HepG2 (cell line): ENCODE results near the gene ESYT2. TPM values are rescaled to one million over a fixed set of nuclear protein-coding genes. Genes with fewer than 3 reads are reported as not detected.

Source experiments
- ATAC-seq: fragments of 200-7000 bp; cut with Tn5 transposase; 3 replicates; pipeline ENCODE4 v1.9.1; 2020; ENCODE audit warnings: mild to moderate bottlenecking, moderate library complexity
- BruUV-seq: library from RNA; stranded (reverse); fragments of 400-500 nt; replicated peaks from 2 replicates; lab custom pipeline; 2021; lab: Mats Ljungman, UMichigan
- CTCF ChIA-PET: fragments of 300-600 bp; formaldehyde crosslinking; extraction: SDS; loops from one replicate; lab custom pipeline; 2021; ENCODE audit warnings: low total read pairs, inconsistent platforms, low intra/inter-chr PET ratio; lab: Yijun Ruan, JAX
- POLR2A ChIA-PET: fragments of 350-600 bp; sonication (Branson Sonifier 250); formaldehyde crosslinking; loops from one replicate; lab custom pipeline; 2020; ENCODE audit warnings: antibody characterized with exemption, inconsistent platforms; lab: Yijun Ruan, JAX
- DNase-seq: peaks from one replicate; pipeline ENCODE4 v3.0.0-alpha.2; 2015; ENCODE audit warnings: low spot score
- FAIRE-seq: peaks from 3 replicates; lab custom pipeline; 2011; peaks lifted over from hg19 to GRCh38; lab: Jason Lieb, UNC
- H2AFZ ChIP-seq: one replicate; pipeline ENCODE4 v1.6.1; 2011; ENCODE audit warnings: low read length, inconsistent platforms
- H3K27ac ChIP-seq: fragments of 300-600 bp; 3 replicates; pipeline ENCODE4 v1.8.0; 2011; ENCODE audit warnings: mixed run types, mild to moderate bottlenecking, mixed read lengths, low read length, inconsistent platforms; ENCODE audit not compliant: insufficient read depth; ENCODE audit errors: extremely low read length
- H3K27me3 ChIP-seq, 2 experiments: fragments of 200-600 bp in 1 of 2; 2 replicates in 1 of 2; 3 replicates in 1 of 2; pipeline versions ENCODE4 v1.6.0 to v1.8.0; 2011; ENCODE audit warnings: low read length in 2 of 2, mild to moderate bottlenecking in 2 of 2, moderate library complexity in 2 of 2, inconsistent platforms in 1 of 2; ENCODE audit not compliant: insufficient read depth in 2 of 2, control insufficient read depth in 1 of 2
- H3K36me3 ChIP-seq, 2 experiments: fragments of 200-600 bp in 1 of 2; replicated peaks in 1 of 2; 2 replicates in 1 of 2; 3 replicates in 1 of 2; pipeline versions ENCODE4 v1.5.1 to v1.8.0; 2011; ENCODE audit warnings: low read length in 2 of 2, inconsistent platforms in 1 of 2; ENCODE audit not compliant: insufficient read depth in 2 of 2, control insufficient read depth in 1 of 2
- H3K4me1 ChIP-seq: 2 replicates; pipeline ENCODE4 v1.5.1; 2012; ENCODE audit warnings: low read length, inconsistent platforms; ENCODE audit not compliant: insufficient read depth
- H3K4me2 ChIP-seq: 2 replicates; pipeline ENCODE4 v1.6.0; 2011; ENCODE audit warnings: low read depth, low read length, inconsistent platforms
- H3K4me3 ChIP-seq, 3 experiments: fragments of 200-600 bp in 1 of 3; sonication (generic), shearing (Covaris generic) in 1 of 3; replicated peaks in 1 of 3; 2 replicates each; pipeline ENCODE4 v1.5.1; 2011 to 2016; ENCODE audit warnings: low read length in 3 of 3, inconsistent platforms in 2 of 3, low read depth in 2 of 3, mild to moderate bottlenecking in 2 of 3, control low read depth in 1 of 3, mixed read lengths in 1 of 3; ENCODE audit not compliant: insufficient read depth in 1 of 3
- H3K79me2 ChIP-seq: one replicate; pipeline ENCODE4 v1.6.1; 2011; ENCODE audit warnings: low read length, inconsistent platforms; ENCODE audit not compliant: insufficient read depth
- H3K9ac ChIP-seq: 2 replicates; pipeline ENCODE4 v1.6.0; 2011; ENCODE audit warnings: mild to moderate bottlenecking, low read depth, low read length, inconsistent platforms; ENCODE audit not compliant: insufficient read depth
- H3K9me3 ChIP-seq: 2 replicates; pipeline ENCODE4 v1.5.1; 2012; ENCODE audit warnings: mild to moderate bottlenecking, low read length
- H4K20me1 ChIP-seq: 2 replicates; pipeline ENCODE4 v1.6.0; 2011; ENCODE audit warnings: inconsistent platforms, mild to moderate bottlenecking, low read length, moderate library complexity; ENCODE audit not compliant: insufficient read depth
- BATF2 ChIP-seq: sonication (generic); formaldehyde crosslinking; IDR thresholded peaks from 2 replicates; pipeline ENCODE4 v1.8.0; 2022; ENCODE audit warnings: mild to moderate bottlenecking, missing genetic modification reagents, moderate library complexity
- CAMTA2 ChIP-seq: sonication (generic); formaldehyde crosslinking; IDR thresholded peaks from 2 replicates; pipeline ENCODE4 v1.4.0; 2020; ENCODE audit warnings: mild to moderate bottlenecking, missing genetic modification reagents, borderline replicate concordance
- DNMT1 ChIP-seq: sonication (generic); formaldehyde crosslinking; IDR thresholded peaks from 2 replicates; pipeline ENCODE4 v1.5.1; 2020; ENCODE audit warnings: mild to moderate bottlenecking, missing genetic modification reagents
- GFI1 ChIP-seq: sonication (generic); formaldehyde crosslinking; IDR thresholded peaks from 2 replicates; pipeline ENCODE4 v1.5.0; 2020; ENCODE audit warnings: missing genetic modification reagents, mild to moderate bottlenecking, borderline replicate concordance
- HNRNPL ChIP-seq: fragments of 200-400 bp; formaldehyde crosslinking; IDR thresholded peaks from 2 replicates; pipeline ENCODE4 v1.6.1; 2017; ENCODE audit warnings: mild to moderate bottlenecking, low read depth, low read length
- KIAA2018 ChIP-seq: sonication (generic); formaldehyde crosslinking; IDR thresholded peaks from 2 replicates; pipeline ENCODE4 v1.5.0; 2020; ENCODE audit warnings: mild to moderate bottlenecking, missing genetic modification reagents, borderline replicate concordance
- ZBTB3 ChIP-seq: sonication (generic); formaldehyde crosslinking; IDR thresholded peaks from 2 replicates; pipeline ENCODE4 v1.4.0; 2020; ENCODE audit warnings: low read depth, mild to moderate bottlenecking, moderate library complexity, missing genetic modification reagents, borderline replicate concordance
- ZNF121 ChIP-seq: sonication (generic); formaldehyde crosslinking; IDR thresholded peaks from 2 replicates; pipeline ENCODE4 v1.5.0; 2020; ENCODE audit warnings: mild to moderate bottlenecking, missing genetic modification reagents
- ZNF20 ChIP-seq: sonication (generic); formaldehyde crosslinking; IDR thresholded peaks from 2 replicates; pipeline ENCODE4 v1.4.0; 2020; ENCODE audit warnings: mild to moderate bottlenecking, moderate library complexity, missing genetic modification reagents
- ZNF282 ChIP-seq: fragments of 450-650 bp; IDR thresholded peaks from 2 replicates; pipeline ENCODE4 v1.6.1; 2018; ENCODE audit not compliant: partially characterized antibody
- ZNF577 ChIP-seq: sonication (generic); formaldehyde crosslinking; IDR thresholded peaks from 2 replicates; pipeline ENCODE4 v1.4.0; 2020; ENCODE audit warnings: mild to moderate bottlenecking, low read depth, missing genetic modification reagents, borderline replicate concordance
- WGBS: methylation state at CpG from one replicate; pipeline ENCODE4 v1.1.6; 2017; ENCODE audit warnings: low lambda C conversion rate; 5-methylcytosine and 5-hydroxymethylcytosine counted together
- in situ Hi-C: cut with HindIII; loops from 2 replicates; pipeline ENCODE4 v1.10.0; 2017; ENCODE audit warnings: low pct_unique_long_range_greater_than_20kb; ENCODE audit not compliant: extremely low pct_ligation_motif_present
- intact Hi-C: fragments of 100-400 bp; cut with micrococcal nuclease; formaldehyde crosslinking; loops from one replicate; pipeline ENCODE4 v1.10.0; 2022; ENCODE audit not compliant: unreplicated experiment
- polyA plus RNA-seq, 8 experiments: library from polyadenylated mRNA; depleted of rRNA in 3 of 8; stranded (reverse) in 7 of 8; unstranded in 1 of 8; fragments of >200 nt; fragmentation: Illumina TruSeq in 4 of 8; extraction: Trizol in 4 of 8; gene quantifications; 2 replicates each; pipeline versions ENCODE4 v1.2.1 to v1.2.3, GENCODE V29; 2011 to 2016; ENCODE audit warnings: low read depth in 4 of 8, missing spikeins in 1 of 8, mixed read lengths in 1 of 8; ENCODE audit not compliant: insufficient read depth in 1 of 8
- total RNA-seq, 5 experiments: library from RNA; depleted of rRNA; stranded (reverse); fragments of >200 nt; fragmentation: Illumina TruSeq; extraction: Trizol; gene quantifications; 2 replicates each; pipeline ENCODE4 v1.2.3, GENCODE V29; 2016; ENCODE audit warnings: low read depth in 1 of 5

Gene ESYT2
- total and polyA plus RNA-seq, 2 of the 13 experiments (the other 11 are each of a cell fraction or from before 2014, with no cell fraction given) = 28.5 to 37.3 TPM

- BruUV-seq = no TSS peak
- H3K9ac ChIP-seq = no peak overlapping the region
- in situ Hi-C loops (no loop called here), intact Hi-C loops (no loop called here)
- ChIA-PET POLR2A (no interaction called here), CTCF (no interaction called here)
- H3K4me1 ChIP-seq = peaks cover 40% of the 10 kb centered on the region
- H3K27me3 ChIP-seq = no peaks in the 10 kb centered on the region
- H3K27ac ChIP-seq = no peak overlapping the region
- no peaks in the 10 kb centered on the region for H4K20me1 ChIP-seq
- H3K4me3 ChIP-seq = no peak overlapping the region
- no peak for DNase-seq
- H3K9me3 ChIP-seq = no peaks in the 10 kb centered on the region
- TF ChIP-seq ZNF577 (CRISPR knock-in tag) (no peak), BATF2 (CRISPR knock-in tag) (no peak), KIAA2018 (CRISPR knock-in tag) (no peak), ZNF121 (no peak), CAMTA2 (CRISPR knock-in tag) (no peak), ZNF20 (CRISPR knock-in tag) (no peak), ZBTB3 (no peak), HNRNPL (no peak), GFI1 (CRISPR knock-in tag) (no peak), ZNF282 (no peak), DNMT1 (CRISPR knock-in tag) (no peak)
- no peak for ATAC-seq
- H2AFZ ChIP-seq = no peak overlapping the region
- 90% methylated on average over 2 of the region's 7 CpGs for WGBS
- no peak overlapping the region for H3K4me2 ChIP-seq
- FAIRE-seq = no peak
- H3K79me2 ChIP-seq = no peaks in the 10 kb centered on the region
- H3K36me3 ChIP-seq = peaks cover 0 to 12% of the 10 kb centered on the region in 2 experiments; a peak in 3 of 5 replicates
Observed at GRCh38 chr7:158868764-158869410, 39.6 kb upstream of the ESYT2 start.
